T47D (cell line): ENCODE data around the gene LDLRAD2.

ENCODE experiments used
- DNase-seq, 2 experiments: peaks; one replicate each; pipeline versions ENCODE4 v3.0.0 to v3.0.0-alpha.2; 2011 to 2012; ENCODE audit warnings: low read depth in 1 of 2, low spot score in 1 of 2
- JUND ChIP-seq: IDR thresholded peaks from 2 replicates; pipeline ENCODE4 v1.6.1; 2012; ENCODE audit warnings: low read depth
- in situ Hi-C: cut with HindIII; loops from 2 replicates; pipeline ENCODE4 v1.10.0; 2016; ENCODE audit warnings: low sequenced_read_pairs, low pct_unique_long_range_greater_than_20kb

Gene LDLRAD2

GRCh38 chr1:21867451-21867996 is 55.5 kb downstream of the LDLRAD2 start:
- TF ChIP-seq JUND, result no peak
- in situ Hi-C loops, result no loop called here
- no peak for DNase-seq

- no peak for TF ChIP-seq JUND
Measured at GRCh38 chr1:21868482-21868881, 56.4 kb downstream of the LDLRAD2 start.

GRCh38 chr1:21868941-21869454 is 56.9 kb downstream of the LDLRAD2 start:
- no peak for TF ChIP-seq JUND
- in situ Hi-C loops, result no loop called here
- DNase-seq, result no peak

More at GRCh38 chr1:21868482-21868881, 56.4 kb downstream of the LDLRAD2 start:
- in situ Hi-C loops, result no loop called here
- DNase-seq, result no peak

GRCh38 chr1:21869620-21870121 is 57.6 kb downstream of the LDLRAD2 start:
- TF ChIP-seq JUND, result no peak
- in situ Hi-C loops, result no loop called here
- DNase-seq, result peak; percentile 67 to 73

- no peak for TF ChIP-seq JUND
- DNase-seq, result no peak
- in situ Hi-C loops, result no loop called here
Measured at GRCh38 chr1:21870611-21871010, 58.5 kb downstream of the LDLRAD2 start.

- in situ Hi-C loops, result no loop called here
- DNase-seq, result no peak
- TF ChIP-seq JUND, result no peak
Measured at GRCh38 chr1:21871943-21872342, 59.9 kb downstream of the LDLRAD2 start.

GRCh38 chr1:21872445-21873079 is 60.5 kb downstream of the LDLRAD2 start:
- DNase-seq, result no peak
- in situ Hi-C loops, result no loop called here
- no peak for TF ChIP-seq JUND

GRCh38 chr1:21873174-21873573 is 61.1 kb downstream of the LDLRAD2 start:
- TF ChIP-seq JUND, result no peak
- in situ Hi-C loops, result no loop called here
- DNase-seq, result no peak

- TF ChIP-seq JUND, result no peak
- in situ Hi-C loops, result no loop called here
- no peak for DNase-seq
Measured at GRCh38 chr1:21873761-21874160, 61.7 kb downstream of the LDLRAD2 start.

GRCh38 chr1:21874328-21874727 is 62.3 kb downstream of the LDLRAD2 start:
- no peak for TF ChIP-seq JUND
- in situ Hi-C loops, result no loop called here
- DNase-seq, result no peak
